ENCODE measurements around the gene LRP3. TPM values are rescaled to one million over a fixed set of nuclear protein-coding genes. Genes with fewer than 3 reads are reported as not detected.
A peak's percentile ranks its signal among the peaks of the same experiment; 100 is the strongest.

LRP3 gene
- total and polyA plus RNA-seq, 2 of the 13 experiments (the other 11 are each of a cell fraction or from before 2014, with no cell fraction given) = 17.6 to 51.6 TPM

DNA sequence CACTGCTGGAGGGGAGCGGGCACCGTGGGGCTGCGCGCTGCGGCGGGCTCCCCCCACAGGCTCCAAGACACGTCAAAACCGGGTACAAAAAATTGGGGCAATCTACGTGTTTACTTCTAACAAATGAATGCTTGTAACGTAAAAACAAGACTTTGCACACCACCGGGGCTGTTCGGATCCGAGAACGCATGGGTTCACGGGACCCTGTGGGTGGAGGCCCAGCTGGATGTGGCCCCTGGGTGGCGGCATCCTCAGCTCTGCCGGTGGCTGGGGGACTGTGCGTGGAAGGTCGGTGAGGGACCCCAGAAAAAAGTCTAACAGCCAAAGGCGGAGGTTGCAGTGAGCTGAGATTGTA is 41.8 kb downstream of the LRP3 start:
- Histone ChIP-seq H3K79me2 (ENCODE audit: insufficient read depth, low read length) (no peaks in the 10 kb centered on the region), H2AFZ (ENCODE audit: low read length) (no peak overlapping the region), H3K27ac (ENCODE audit: extremely low read length, insufficient read depth, low read length) (no peak overlapping the region), H4K20me1 (ENCODE audit: insufficient read depth, low read length) (no peaks in the 10 kb centered on the region), H3K4me3 (replicated peaks in 1 of 3; ENCODE audit: insufficient read depth in 1 of 3, low read depth in 2 of 3, low read length in 3 of 3) (peak overlapping the region in 1 of 3 experiments; percentile 53; a peak in 1 of 6 replicates), H3K4me2 (ENCODE audit: low read depth, low read length) (no peak overlapping the region), H3K9me3 (ENCODE audit: low read length) (no peaks in the 10 kb centered on the region), H3K27me3 (ENCODE audit: control insufficient read depth in 1 of 2, insufficient read depth in 2 of 2, low read length in 2 of 2) (peaks cover 0 to 6% of the 10 kb centered on the region in 2 experiments; a peak in 1 of 5 replicates), H3K9ac (ENCODE audit: insufficient read depth, low read depth, low read length) (no peak overlapping the region), H3K36me3 (replicated peaks in 1 of 2; ENCODE audit: control insufficient read depth in 1 of 2, insufficient read depth in 2 of 2, low read length in 2 of 2) (no peaks in the 10 kb centered on the region), H3K4me1 (ENCODE audit: insufficient read depth, low read length) (peaks cover 50% of the 10 kb centered on the region)
- no peak for TF ChIP-seq ATF4 (CRISPR knock-in tag; IDR thresholded peaks at IDR 0.05)
- no peak for TF ChIP-seq TCF7 (IDR thresholded peaks at IDR 0.05; ENCODE audit: low read depth)
- TF ChIP-seq NFATC3 (CRISPR knock-in tag; IDR thresholded peaks at IDR 0.05) = no peak
- TF ChIP-seq ZNF563 (CRISPR knock-in tag; IDR thresholded peaks at IDR 0.05) = 0 out of 2 replicates have a peak, but pooled peaks have one; percentile 2
- TF ChIP-seq CEBPG (CRISPR knock-in tag; IDR thresholded peaks at IDR 0.05) = no peak
- TF ChIP-seq SRF (IDR thresholded peaks at IDR 0.05; ENCODE audit: low read depth, low read length) = no peak
- no peak for TF ChIP-seq ZNF354B (CRISPR knock-in tag; IDR thresholded peaks at IDR 0.05)
- TF ChIP-seq MEIS2 (CRISPR knock-in tag; IDR thresholded peaks at IDR 0.05) = no peak
- in situ Hi-C loops (cut with HindIII; ENCODE audit: extremely low pct_ligation_motif_present, low pct_unique_long_range_greater_than_20kb) (loop anchor here (5.0 kb wide), 3 partner anchors 66 to 536 kb away; partner anchors contain the start of gene CEBPA), intact Hi-C loops (cut with micrococcal nuclease; ENCODE audit: unreplicated experiment) (loop anchor here (1.0 kb wide), 1 partner anchor 167 kb away; no protein-coding TSS in a partner anchor)
- ChIA-PET POLR2A (interaction anchor here (1.3 kb wide), 2 partner anchors 13 to 67 kb away, joined by 4 to 6 read pairs; partner anchors contain the start of gene CEBPA), CTCF (ENCODE audit: low intra/inter-chr PET ratio, low total read pairs) (interaction anchor here (0.9 to 2.8 kb wide), 6 partner anchors 75 to 180 kb away, joined by 3 to 20 read pairs (median 7); no protein-coding TSS in a partner anchor)
- FAIRE-seq = no peak
- no peak for ATAC-seq
- no TSS peak for BruUV-seq (replicated peaks)
- DNase-seq (ENCODE audit: low spot score) = no peak
- WGBS (ENCODE audit: low lambda C conversion rate) = 91% methylated on average over 20 of the region's 20 CpGs
